ENCODE results near the gene WWTR1. TPM values are rescaled to one million over a fixed set of nuclear protein-coding genes. Genes with fewer than 3 reads are reported as not detected.

WWTR1 gene
- total RNA-seq, 1 experiment from 2014 or later, result 24.4 TPM

DNA sequence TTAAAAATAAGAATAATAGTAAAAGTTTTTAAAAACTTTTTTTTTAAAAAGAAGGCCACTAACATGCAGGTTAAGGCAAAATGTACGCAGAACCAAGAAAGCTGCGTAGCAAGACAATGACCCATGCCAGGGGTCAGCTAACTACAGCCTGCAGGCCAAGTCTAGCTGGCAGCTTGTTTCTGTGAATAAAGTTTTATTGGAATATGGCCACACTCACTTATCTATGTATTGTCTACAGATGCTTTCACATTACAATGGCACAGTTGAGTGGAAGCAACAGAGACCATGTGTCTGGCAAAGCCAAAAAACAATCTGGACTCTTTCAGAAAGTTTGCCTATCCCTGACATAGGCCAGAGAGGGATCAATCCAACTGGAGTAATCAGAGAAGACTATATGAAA, 46.7 kb downstream of the WWTR1 start:
- Mint-ChIP-seq H3K36me3 (ENCODE audit: insufficient read depth in 1 of 3, low read depth in 3 of 3) (no peaks in the 10 kb centered on the region), H3K4me1 (peaks cover 9 to 16% of the 10 kb centered on the region in 2 experiments), H3K4me3 (no peak overlapping the region), H3K27ac (no peak overlapping the region), H3K9me3 (no peaks in the 10 kb centered on the region), H3K27me3 (ENCODE audit: low read depth) (no peaks in the 10 kb centered on the region)
- H3K14ac ChIP-seq (ENCODE audit: insufficient read depth, low read length), result no peak overlapping the region
- H3K23me2 ChIP-seq (ENCODE audit: insufficient read length, low read depth, low read length, poor library complexity, severe bottlenecking), result no peaks in the 10 kb centered on the region
- no peak overlapping the region for H3K18ac ChIP-seq (ENCODE audit: insufficient read length, low read depth, low read length)
- H3K27ac ChIP-seq (ENCODE audit: insufficient read length, low read depth, low read length), result no peak overlapping the region
- no peak overlapping the region for H3K4ac ChIP-seq (ENCODE audit: low read depth, low read length)
- H3K27me3 ChIP-seq (ENCODE audit: insufficient read depth, low read length), result no peaks in the 10 kb centered on the region; the same call in 1 of the 2 replicates
- DNase-seq, result no peak
- TF ChIP-seq, protein P1, sequence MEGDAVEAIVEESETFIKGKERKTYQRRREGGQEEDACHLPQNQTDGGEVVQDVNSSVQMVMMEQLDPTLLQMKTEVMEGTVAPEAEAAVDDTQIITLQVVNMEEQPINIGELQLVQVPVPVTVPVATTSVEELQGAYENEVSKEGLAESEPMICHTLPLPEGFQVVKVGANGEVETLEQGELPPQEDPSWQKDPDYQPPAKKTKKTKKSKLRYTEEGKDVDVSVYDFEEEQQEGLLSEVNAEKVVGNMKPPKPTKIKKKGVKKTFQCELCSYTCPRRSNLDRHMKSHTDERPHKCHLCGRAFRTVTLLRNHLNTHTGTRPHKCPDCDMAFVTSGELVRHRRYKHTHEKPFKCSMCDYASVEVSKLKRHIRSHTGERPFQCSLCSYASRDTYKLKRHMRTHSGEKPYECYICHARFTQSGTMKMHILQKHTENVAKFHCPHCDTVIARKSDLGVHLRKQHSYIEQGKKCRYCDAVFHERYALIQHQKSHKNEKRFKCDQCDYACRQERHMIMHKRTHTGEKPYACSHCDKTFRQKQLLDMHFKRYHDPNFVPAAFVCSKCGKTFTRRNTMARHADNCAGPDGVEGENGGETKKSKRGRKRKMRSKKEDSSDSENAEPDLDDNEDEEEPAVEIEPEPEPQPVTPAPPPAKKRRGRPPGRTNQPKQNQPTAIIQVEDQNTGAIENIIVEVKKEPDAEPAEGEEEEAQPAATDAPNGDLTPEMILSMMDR (conservative IDR thresholded peaks at IDR 0.05), result no peak
- WGBS (ENCODE audit: extremely low coverage, insufficient read length, low lambda C conversion rate), result no CpG with 5 or more reads among the region's 2 CpGs
- no peak overlapping the region for H3T11ph ChIP-seq (ENCODE audit: low read length)
- no peaks in the 10 kb centered on the region for H3K9me3 ChIP-seq (ENCODE audit: control insufficient read depth, low read depth, low read length)
- no peak overlapping the region for H4K5ac ChIP-seq (ENCODE audit: insufficient read length, low read depth, low read length)
- H2AFZ ChIP-seq (ENCODE audit: low read length), result no peak overlapping the region
- H3K79me1 ChIP-seq (ENCODE audit: insufficient read depth, low read depth, low read length, poor library complexity, severe bottlenecking), result no peaks in the 10 kb centered on the region
- H2BK12ac ChIP-seq (ENCODE audit: insufficient read length, low read depth, low read length), result no peak overlapping the region
- no peak overlapping the region for H2AK5ac ChIP-seq (ENCODE audit: insufficient read length, low read length)
- no peak overlapping the region for H2BK20ac ChIP-seq (ENCODE audit: low read depth, low read length, poor library complexity, severe bottlenecking)
- no peaks in the 10 kb centered on the region for H4K20me1 ChIP-seq (ENCODE audit: control insufficient read depth, insufficient read depth, insufficient read length)
- no peak overlapping the region for H3K4me2 ChIP-seq (ENCODE audit: insufficient read depth, insufficient read length, low read length)
- H2BK5ac ChIP-seq (ENCODE audit: insufficient read length, low read length), result no peak overlapping the region
- H2BK120ac ChIP-seq (ENCODE audit: low read depth, low read length, poor library complexity, severe bottlenecking), result no peak overlapping the region
- H3K56ac ChIP-seq (ENCODE audit: insufficient read length, low read depth, low read length), result no peak overlapping the region
- no peak overlapping the region for H2BK15ac ChIP-seq (ENCODE audit: low read depth, low read length)
- H3K4me1 ChIP-seq (ENCODE audit: insufficient read depth, low read length), result no peaks in the 10 kb centered on the region; the same call in 1 of the 2 replicates
- H4K8ac ChIP-seq (replicated peaks; ENCODE audit: insufficient read length, low read depth, low read length), result no peak overlapping the region
- no peak overlapping the region for H3K9ac ChIP-seq (ENCODE audit: extremely low read depth, insufficient read length, low read length)
- H3K23ac ChIP-seq (ENCODE audit: insufficient read length, low read depth, low read length), result no peak overlapping the region
- H3K79me2 ChIP-seq (ENCODE audit: insufficient read depth, low read length), result no peaks in the 10 kb centered on the region; the same call in 1 of the 2 replicates
- no peak overlapping the region for H4K91ac ChIP-seq (ENCODE audit: insufficient read length, low read depth, low read length)
